GM18907 (cell line): ENCODE measurements around the gene HOXD3.
A peak's percentile ranks its signal among the peaks of the same experiment; 100 is the strongest.

ENCODE experiments used
- ATAC-seq: cut with Tn5 transposase; IDR thresholded peaks from one replicate; pipeline ENCODE4 v1.9.1; 2021; ENCODE audit warnings: mild to moderate bottlenecking, moderate library complexity; ENCODE audit not compliant: unreplicated experiment

The HOXD3 gene

DNA sequence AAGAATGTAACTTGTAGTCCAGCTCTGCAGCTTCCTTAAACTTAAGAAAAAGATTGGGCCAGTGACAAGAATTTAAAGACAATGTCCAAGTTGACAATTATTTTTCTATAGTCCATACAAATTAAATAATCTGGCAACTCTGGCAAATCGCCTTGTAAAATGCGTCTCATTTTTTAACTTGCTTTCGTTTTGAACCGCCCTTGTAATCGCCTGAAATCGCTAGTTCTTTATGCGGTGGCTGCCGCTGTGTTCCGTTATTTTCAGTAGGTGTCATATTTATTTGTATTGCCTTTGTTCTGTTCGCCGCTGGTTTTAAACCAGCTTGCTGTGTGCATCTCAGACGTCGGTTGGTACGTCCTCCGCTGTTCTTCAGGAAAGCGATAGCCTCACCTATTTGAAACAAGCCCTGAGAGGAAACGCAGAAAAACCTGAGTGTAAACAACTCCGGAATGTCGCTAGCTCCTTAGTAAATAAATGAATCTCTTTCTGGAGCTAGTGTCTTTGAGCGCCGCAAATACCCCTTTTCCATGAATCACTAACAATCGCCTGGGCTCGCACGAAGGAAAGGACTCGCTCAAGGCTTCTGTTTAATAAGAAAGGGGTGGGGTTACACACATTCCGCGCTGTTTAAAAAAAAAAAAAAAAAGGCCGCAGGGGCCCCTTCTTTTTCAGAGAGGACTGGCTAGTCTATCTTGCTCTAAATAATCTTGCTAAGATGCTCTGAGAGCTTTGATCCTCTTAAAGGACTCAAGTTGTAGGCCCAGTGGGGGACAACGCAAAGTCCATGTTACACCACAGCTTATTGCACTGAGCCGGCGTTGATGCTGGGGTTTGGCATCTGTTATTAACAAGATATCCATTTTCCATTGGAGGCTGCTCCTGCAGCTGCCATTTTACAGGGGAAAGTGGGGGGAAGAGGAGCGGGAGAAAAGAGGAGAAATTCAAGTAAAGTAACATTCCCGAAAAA lies 24.6 kb upstream of the HOXD3 start:
- no peak for ATAC-seq

DNA sequence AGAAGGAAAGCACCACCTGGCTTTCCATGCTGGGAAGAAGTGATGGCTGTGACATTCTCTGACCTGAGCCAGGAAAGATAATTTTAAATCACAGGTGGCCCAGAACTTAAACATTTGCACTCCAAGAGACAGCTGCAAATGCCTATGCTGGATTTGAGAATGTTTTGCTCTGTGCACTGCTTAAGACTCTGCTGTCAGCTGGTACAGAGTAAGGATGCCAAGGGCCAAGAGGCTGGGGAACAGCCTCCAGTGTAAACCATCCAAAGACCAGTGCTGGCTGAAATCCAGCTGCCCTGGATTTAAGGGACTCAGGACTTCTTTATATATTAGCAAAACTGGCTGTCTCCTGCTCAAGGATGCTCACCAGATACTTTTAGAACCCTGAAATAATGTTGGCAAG lies 23.7 kb upstream of the HOXD3 start:
- no peak for ATAC-seq

DNA sequence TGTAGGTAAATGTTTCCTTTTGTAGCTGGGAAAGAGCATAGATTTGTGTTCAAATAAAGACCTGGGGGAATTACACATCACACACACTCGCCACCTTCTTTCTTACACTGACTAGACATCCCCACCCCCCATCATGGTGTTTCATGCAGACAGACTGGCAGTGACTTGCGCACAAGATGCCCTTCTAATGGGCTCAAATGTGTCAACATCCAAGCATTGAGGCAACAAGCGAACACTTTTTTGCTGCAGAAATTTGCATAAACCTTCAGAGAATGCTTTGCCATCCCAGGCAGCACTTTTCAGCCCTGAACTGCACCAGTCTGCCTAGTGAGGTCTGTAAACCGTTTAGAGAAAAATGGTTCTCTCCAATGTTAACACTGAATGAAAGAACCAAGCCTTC lies 23.1 kb upstream of the HOXD3 start:
- no peak for ATAC-seq

DNA sequence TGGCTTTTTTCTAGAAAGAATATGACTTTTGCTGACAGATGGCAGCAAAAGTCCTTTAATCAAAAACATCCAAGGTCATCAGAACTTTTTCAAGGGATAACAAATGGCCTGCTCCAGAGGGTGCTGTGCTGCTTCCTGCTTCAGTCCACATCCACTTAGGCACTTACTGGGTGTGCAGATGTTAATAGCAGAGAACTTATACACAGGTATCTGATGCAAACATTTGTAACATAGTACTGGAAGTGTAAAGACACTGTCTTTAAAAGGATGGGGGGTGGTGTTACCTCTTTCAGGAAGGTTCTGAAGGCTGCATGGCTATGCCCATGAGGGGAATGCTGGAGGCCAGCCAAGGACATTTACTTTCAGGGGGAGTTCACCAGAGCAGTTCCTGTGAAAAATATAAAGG lies 22.1 kb upstream of the HOXD3 start:
- ATAC-seq: no peak

DNA sequence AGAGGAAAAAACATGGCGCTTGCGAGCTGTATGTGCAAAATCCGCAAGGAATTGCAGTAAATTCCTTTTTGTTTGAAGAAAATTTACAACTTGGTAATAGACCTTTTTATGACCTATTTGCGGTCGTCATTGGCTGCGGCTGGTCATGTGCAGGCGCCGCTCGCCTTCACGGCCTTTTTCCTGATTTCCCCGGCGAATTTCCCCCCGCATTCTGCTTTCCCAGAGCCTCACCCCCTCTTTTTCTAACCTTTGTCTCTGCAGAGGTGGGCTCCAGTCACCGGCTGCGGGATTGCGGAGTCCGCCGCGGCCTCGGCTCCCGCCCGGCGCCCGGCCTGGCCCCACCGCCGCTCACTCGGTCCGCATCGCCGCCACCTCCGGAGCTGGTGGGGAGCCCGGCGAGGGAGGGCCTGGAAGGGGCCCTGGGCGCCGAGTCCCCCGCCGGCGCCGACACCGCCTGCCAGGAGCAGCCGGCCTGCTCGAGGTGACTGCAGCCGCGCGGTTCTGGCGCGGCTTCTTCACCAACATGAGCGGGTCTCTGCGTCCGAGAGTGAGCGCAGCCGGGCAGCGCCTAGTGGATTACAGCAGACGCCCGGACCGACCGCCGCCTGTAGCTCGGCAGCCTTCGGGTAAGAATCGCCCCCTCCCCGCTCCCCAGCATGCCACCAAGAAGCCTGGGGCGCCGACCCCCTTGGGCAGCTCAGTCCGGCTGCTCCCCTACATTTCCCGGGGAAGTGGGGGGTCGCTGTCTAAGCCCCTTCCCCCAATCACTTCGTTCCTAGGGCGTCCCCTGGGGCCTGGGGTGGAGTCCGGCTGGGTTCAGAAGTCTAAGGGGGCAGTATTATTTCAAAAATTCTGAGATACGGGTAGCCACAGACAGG lies 20.5 kb upstream of the HOXD3 start:
- ATAC-seq: no peak

DNA sequence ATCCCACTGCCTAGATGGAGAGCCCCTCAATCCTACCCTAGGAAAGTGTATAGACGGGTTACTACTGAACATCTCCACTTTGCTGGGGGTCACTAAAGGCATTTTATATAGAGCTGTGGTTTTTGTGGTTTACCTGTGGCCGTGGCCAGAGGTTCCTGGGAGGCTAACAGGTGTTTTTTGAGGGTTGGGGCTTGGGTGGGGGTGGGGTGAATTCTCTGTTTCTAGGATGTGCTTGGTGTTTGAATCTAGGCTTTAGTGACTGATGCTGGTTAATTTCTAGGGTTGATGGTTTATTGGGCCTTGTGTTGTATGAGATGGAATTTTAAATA lies 19.9 kb upstream of the HOXD3 start:
- ATAC-seq: no peak

DNA sequence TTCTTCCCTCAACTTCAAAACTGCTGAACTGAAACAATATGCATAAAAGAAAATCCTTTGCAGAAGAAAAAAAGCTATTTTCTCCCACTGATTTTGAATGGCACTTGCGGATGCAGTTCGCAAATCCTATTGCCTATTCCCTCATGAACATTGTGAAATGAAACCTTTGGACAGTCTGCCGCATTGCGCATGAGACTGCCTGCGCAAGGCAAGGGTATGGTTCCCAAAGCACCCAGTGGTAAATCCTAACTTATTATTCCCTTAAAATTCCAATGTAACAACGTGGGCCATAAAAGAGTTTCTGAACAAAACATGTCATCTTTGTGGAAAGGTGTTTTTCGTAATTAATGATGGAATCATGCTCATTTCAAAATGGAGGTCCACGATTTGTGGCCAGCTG lies 19.2 kb upstream of the HOXD3 start:
- ATAC-seq: no peak

DNA sequence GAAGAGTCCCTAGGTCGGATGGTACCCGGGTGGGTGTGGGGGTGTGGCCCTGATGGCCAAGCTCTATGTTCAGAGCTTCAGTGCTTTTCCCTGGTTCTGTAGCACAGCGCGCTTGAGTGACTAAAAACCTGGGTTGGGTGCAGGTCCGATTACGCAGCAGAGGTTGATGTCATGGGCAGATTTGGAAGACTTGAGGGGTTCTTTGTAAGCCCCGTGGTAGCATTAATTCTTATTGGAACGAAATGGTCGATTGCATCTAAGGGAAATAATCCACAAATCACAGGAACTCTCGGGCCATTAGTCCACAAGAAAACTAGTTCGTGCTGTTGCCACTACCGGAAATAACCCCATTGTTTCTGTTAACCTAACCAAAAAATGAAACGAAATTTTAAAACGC lies 18.6 kb upstream of the HOXD3 start:
- ATAC-seq: no peak

DNA sequence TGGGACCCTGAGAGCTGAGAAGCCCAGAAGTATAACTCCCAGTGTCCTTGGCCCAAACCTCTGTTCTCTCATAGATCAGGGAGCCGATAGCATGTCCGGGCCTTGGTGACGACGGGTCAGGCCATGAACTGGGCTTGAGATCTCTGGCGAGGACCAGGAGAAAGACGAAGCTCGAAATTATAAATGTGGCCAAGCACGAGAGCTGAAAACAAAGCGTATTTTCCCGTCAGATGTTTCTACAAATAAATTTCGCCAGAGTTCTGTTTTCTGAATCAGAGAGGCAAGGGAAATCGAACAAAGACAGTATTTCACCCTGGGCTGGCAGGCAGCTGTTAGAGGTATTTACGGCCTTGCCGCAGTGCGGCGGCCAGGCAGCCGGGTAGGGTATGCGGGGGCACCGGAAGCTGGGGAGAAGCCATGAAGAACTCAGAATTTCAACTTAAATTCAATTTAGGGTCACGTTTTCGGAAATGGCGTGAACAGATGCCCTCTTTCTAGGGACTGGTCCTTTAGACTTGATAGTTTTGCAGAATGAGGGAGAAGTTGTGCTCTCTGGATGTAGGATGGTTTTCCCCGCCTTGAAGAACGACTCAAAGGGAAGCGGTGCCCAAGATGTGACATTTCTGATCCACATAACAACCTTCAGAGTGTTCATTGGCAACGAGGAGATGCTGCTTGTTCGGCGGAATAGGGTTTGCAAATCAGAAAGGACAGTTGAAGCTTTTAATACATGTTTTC lies 18.0 kb upstream of the HOXD3 start:
- ATAC-seq: no peak

DNA sequence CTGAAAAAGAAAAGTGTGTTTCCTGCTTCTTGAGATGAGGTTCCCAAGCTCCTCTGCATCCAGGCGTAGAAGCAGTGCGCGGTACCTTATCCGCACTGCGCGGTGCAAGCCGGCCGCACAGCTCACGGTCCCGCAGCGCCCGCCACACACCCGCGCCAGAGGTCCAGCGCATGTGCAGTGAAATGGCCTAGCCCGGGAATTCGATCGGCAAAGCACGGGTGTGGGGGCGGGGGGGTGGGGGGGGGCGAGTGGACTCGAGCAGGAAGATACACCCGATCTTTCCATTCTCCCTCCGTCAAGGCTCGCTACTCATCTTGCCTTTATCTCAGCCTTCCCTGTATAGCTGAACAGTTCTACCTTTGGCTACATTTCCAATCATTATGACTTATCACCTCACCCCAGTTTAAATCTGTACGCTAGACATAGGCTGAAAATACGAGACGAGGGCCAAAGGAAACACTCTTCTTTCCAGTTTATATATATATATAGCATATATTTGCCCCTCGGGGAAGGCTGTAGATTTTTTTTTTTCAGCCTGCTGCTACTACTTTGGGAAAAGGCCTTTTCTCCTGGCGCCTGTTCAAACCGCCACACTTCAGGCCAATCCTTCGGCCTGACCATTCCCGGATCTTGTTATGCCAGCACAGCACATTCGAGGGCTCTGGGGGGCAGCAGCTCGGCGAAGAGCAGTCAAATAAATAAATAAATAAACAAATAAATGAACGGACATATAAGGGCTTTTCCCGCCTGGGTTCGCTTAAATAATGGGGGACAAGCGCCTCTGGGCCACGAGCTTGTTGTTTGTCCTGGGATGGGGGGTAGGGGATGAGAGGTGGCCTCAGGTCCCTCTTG lies 17.2 kb upstream of the HOXD3 start:
- no peak for ATAC-seq

DNA sequence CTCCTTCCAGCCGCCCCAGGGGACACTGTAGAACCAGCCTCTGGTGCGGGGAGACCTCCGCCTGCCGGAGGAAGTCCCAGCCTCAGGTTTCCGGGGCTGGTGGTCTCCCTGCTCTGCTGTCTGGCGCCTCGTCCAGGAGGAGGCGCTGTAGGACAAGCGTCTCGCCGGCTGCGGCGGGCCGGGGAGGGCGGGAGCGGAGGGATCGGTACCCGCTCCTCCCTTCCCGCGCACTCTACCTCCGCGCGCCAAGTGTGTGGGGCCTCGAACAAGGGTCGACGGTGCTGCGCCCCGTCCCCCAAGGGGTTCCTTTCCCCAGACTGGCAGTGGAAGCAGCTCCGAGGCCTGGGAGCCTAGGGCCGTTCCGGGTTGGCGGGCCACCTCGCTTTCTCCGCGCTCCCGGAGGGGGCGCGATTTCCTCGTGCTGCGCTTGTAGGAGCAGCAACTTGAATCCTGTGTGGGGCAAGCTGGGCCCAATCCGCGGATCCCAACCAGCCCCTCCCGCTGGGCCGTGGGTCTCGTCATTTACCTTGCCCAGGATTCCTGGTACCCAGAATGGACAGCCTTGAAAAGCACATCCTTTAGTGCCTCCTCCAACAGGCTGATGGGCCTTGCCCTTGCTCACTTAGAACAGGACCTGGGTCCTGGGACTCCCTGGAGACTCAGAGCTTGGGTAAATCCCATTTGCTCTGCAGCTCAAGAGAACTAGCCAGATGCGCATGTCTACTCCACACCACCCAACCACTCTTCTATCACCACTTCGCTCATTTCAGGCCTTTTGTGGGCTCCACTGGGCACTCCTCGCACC lies 16.4 kb upstream of the HOXD3 start:
- ATAC-seq: peak; percentile 94

DNA sequence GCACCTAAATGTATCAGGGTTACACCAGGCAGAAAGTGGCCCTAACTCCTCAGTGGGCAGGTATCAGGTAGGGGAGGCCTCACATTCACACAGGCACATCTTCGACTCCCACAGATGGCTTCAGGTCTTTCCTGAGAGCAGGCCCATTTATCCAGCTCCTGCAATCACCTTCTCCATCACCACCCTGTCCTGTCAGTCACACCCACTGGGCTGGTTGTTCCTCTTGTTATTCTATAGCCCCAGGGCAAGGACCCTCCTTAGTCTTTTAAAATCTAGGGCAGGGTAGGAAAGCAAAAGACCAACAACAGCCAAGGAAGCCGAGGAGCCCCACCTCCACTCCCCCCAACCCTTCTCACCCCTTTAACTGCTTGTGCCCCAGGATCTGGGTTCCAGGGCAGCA lies 14.8 kb upstream of the HOXD3 start:
- no peak for ATAC-seq

DNA sequence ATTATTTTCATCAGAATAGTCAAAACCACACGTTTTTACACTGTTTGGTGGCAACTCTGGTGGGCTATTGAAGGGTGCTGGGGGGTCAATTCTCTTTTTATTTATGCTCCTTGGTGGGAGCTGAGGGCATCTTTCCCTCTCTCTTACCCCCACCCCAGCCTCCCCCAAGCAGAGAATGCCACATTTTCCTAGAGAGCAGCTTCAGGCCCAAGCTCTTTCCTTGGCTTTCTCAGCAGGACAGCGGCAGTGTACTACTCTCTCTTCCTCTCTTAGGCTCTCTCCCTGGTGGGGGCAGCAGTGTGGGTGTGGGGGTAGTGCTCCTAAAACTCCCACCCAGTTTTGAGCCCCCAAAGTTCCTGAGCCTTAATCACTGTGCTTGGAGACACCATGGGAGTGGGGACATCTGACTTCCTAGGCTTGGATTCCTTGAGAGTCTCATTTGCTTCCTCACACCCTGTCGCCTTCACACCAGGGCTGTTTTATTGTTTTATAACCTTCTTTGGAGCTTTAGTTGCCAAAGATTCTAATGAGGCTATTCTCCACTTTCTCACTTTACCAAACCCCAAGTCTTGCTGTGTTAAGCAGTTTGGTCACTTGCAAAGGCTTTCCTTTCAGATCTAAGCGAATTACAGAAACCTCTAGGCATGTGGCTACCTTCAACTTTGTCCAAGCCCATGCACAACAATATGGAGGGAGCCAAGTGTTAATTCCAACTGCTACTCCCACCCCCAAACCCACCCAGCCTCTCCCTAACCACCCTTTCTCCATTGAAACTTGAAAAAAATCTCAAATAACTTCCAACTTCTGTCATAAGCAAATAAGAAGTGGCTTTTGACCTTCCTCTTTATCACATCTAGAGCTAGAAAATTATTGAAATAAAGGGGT lies 11.8 kb upstream of the HOXD3 start:
- ATAC-seq: no peak

DNA sequence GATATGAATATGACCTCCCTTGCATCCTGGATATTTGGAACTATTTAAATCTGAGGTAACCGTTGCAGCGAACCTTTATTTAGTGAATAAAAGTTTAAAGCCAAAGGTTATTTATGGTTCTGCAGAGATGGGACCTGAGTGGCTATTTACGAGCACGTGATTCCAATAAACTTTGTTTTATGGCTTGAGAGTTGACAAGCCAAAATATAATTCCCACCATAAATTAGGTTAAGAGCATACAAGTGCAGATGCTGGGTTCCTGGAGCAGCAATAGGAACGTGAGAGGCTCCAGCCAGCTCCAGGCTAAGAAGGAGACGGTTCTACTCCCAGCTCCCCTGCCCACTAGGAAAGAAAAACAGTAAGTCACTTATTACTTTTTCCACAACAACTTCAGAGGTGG lies 11.0 kb upstream of the HOXD3 start:
- no peak for ATAC-seq

DNA sequence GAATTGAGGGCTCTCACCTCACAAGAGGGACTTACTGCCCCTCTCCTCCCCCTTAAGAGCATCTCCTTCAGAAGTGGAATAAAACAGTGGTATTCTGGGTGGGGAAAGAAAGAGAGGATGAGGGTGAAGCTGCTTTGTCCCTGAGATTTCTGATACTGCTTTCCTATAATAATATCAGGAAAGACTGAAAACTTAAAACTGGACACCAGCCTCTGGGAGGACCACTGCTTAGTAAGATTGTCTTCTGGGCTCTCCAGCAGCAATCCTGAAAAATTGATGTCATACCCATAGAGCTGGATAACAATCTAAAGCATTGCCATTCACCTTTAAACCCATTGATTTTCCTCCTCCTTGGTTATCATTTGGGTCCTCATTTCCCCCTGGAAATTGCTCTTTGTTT lies 10.5 kb upstream of the HOXD3 start:
- no peak for ATAC-seq

DNA sequence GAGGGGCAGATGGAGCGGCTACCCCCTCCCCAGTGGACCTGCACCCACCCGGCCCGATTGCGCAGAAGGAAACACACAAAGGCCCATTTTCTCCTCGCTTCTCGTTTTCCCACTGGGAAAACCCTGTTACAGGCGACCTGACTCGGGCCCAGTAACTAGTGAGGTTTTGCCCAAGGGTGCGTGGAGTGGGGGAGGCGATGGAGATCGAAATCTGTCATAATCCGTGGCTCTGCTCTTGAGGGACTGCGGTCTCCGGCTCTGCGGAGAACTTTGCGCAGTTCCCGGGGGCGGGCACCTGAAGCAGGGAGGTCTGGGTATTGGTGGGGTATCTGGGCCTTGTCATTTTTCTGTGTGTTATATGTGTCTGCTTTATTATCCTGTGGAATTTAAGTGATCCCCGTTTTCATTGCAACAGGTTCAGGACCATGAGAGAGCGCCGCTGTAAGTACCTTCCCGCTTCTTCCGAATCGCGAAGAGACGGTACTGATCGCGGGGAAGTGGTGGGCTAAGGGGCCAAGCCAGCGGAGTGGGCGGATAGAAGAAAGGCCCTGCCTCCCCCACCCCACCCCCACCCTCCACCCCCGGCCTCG lies 9.8 kb upstream of the HOXD3 start:
- no peak for ATAC-seq

DNA sequence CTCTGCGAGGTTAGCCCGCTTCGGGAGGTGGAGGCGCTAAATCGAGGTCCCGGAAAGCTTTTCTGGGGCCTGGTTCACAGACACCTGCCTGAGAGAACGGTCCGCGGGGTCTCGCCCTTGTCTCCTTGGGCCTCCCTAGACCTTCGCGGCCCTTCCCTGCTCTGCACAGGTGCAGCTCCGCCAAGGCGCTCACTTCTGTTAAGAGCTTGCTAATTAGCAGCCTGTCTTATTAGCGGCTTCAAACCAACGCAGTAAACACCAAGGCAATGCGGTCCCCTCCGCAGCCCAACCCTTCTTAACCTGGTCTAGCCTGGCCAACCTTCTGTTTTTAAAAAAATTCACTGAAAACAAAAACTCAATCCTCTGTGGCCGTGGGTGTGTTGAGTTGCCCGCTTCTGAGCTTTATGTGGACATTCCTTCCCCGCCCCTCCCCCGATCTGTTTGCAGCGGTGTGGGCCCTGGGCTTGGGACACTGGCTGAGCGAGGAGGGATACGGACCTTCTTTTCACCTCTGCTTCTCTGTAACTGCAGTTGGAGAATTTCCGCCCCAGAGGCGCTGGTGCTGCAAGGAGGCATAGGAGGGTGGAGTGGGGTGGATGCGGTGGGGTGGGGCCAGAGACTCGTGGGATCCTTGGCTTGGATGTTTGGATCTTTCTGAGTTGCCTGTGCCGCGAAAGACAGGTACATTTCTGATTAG lies 9.2 kb upstream of the HOXD3 start:
- ATAC-seq: no peak
